Right lobe of liver (tissue), 4 donors: Measurements from ENCODE around the gene SRD5A3.

Experiments used
- POLR2A ChIP-seq: fragments of 450-650 bp; IDR thresholded peaks from one replicate; pipeline ENCODE4 v1.6.1; 2017; ENCODE audit warnings: antibody characterized with exemption, mild to moderate bottlenecking
- TF ChIP-seq, protein P1 (sequence below), 4 donors: fragments of 200-600 bp in 3 of 4; fragments of 450-650 bp in 1 of 4; IDR thresholded peaks; one replicate each; pipeline versions ENCODE4 v1.5.1 to v1.8.0; 2016 to 2022; ENCODE audit warnings: antibody characterized with exemption in 4 of 4, mild to moderate bottlenecking in 2 of 4
- donor health status: DM: no; HTN: no; CAD: no.
- donor health status: DM: no; HTN: no; CAD: no.
- donor health status: DM: no; HTN: yes; CAD: no.

DNA sequence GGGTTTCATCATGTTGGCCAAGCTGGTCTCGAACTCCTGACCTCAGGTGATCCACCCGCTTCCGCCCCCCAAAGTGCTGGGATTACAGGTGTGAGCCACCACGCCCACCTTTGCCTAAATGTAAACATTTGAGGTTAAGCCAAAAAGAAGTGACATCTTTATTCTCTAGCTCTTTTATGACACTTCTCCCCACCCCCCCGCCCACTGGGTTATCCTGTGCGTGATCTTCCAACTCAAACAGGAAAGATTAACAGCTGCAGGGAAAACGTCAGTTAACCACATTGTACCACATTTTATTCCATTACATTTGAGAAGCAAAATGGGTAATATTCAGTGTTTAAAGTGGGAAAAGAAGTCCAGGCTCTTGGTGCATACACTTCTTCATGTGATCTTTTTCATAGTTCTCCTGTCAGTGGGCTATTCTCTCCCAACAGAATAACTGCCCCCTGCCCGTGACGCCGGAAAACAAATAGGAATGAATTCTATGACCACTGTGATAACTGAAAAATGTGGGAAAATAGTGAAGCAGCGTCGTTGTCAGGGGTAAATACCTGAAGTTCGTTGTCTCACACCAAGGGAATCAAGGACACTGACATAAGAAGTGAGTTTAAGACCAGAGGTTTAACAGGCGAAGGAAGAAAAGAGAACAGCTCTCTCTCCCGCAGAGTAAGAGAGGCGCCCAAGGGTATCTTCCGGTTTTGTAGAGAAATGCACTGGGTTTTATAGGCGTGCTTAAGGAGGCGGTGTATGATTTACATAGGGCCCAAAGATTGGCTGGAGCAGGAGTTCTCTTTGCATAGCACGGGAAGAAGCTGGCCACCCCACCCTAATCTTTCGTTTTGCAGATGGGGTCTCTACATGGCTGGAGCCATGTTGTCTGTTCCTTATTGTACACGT is 9.7 kb upstream of the SRD5A3 start:
- TF ChIP-seq, protein P1, sequence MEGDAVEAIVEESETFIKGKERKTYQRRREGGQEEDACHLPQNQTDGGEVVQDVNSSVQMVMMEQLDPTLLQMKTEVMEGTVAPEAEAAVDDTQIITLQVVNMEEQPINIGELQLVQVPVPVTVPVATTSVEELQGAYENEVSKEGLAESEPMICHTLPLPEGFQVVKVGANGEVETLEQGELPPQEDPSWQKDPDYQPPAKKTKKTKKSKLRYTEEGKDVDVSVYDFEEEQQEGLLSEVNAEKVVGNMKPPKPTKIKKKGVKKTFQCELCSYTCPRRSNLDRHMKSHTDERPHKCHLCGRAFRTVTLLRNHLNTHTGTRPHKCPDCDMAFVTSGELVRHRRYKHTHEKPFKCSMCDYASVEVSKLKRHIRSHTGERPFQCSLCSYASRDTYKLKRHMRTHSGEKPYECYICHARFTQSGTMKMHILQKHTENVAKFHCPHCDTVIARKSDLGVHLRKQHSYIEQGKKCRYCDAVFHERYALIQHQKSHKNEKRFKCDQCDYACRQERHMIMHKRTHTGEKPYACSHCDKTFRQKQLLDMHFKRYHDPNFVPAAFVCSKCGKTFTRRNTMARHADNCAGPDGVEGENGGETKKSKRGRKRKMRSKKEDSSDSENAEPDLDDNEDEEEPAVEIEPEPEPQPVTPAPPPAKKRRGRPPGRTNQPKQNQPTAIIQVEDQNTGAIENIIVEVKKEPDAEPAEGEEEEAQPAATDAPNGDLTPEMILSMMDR (IDR thresholded peaks at IDR 0.05) = no peak
- no peak for TF ChIP-seq POLR2A
